PC-3 (cell line): ENCODE data around the gene DRD1. TPM values are rescaled to one million over a fixed set of nuclear protein-coding genes. Genes with fewer than 3 reads are reported as not detected.

Experiments
- ATAC-seq: fragments of 200-7000 bp; cut with Tn5 transposase; 2 replicates; pipeline ENCODE4 v1.9.1; 2020; ENCODE audit warnings: mild to moderate bottlenecking, moderate library complexity
- BruUV-seq: library from RNA; stranded (reverse); fragments of 400-500 nt; replicated peaks from 2 replicates; lab custom pipeline; 2021; lab: Mats Ljungman, UMichigan
- CTCF ChIA-PET: fragments of 300-600 bp; sonication (Branson Sonifier 250); formaldehyde crosslinking; loops from one replicate; lab custom pipeline; 2022; ENCODE audit warnings: antibody characterized with exemption; lab: Charles Lee
- POLR2A ChIA-PET: fragments of 300-600 bp; sonication (Branson Sonifier 250); formaldehyde crosslinking; loops from one replicate; lab custom pipeline; 2022; ENCODE audit warnings: antibody characterized with exemption; ENCODE audit not compliant: unreplicated experiment; lab: Charles Lee
- DNase-seq: peaks from one replicate; pipeline ENCODE4 v3.0.0-alpha.2; 2015
- H2AFZ ChIP-seq: fragments of 300-600 bp; sonication (generic); 2 replicates; pipeline ENCODE4 v1.6.0; 2016; ENCODE audit warnings: antibody characterized with exemption, low read length
- H3F3A ChIP-seq: fragments of 300-600 bp; sonication (generic); one replicate; pipeline ENCODE4 v1.6.0; 2017; ENCODE audit warnings: antibody characterized with exemption, low read length, control low read depth, mild to moderate bottlenecking; ENCODE audit not compliant: unreplicated experiment
- H3K27ac ChIP-seq: fragments of 300-600 bp; sonication (generic); 2 replicates; pipeline ENCODE4 v1.5.1; 2016; ENCODE audit warnings: mild to moderate bottlenecking, low read length
- H3K27me3 ChIP-seq: fragments of 300-600 bp; sonication (generic); 2 replicates; pipeline ENCODE4 v1.6.1; 2016; ENCODE audit warnings: low read length, mixed read lengths
- H3K36me3 ChIP-seq: fragments of 300-600 bp; sonication (generic); 2 replicates; pipeline ENCODE4 v1.6.1; 2016; ENCODE audit warnings: low read depth, mixed run types, low read length, mixed read lengths
- H3K4me1 ChIP-seq: fragments of 300-600 bp; sonication (generic); 2 replicates; pipeline ENCODE4 v1.5.1; 2016; ENCODE audit warnings: low read length; ENCODE audit not compliant: insufficient read depth
- H3K4me2 ChIP-seq: fragments of 300-600 bp; sonication (generic); 2 replicates; pipeline ENCODE4 v1.6.0; 2016; ENCODE audit warnings: low read length
- H3K4me3 ChIP-seq: fragments of 300-600 bp; sonication (generic); 2 replicates; pipeline ENCODE4 v1.5.1; 2016; ENCODE audit warnings: mild to moderate bottlenecking, low read length, mixed read lengths
- H3K79me2 ChIP-seq: fragments of 300-600 bp; sonication (generic); 2 replicates; pipeline ENCODE4 v1.6.1; 2017; ENCODE audit warnings: low read length, mixed read lengths
- H3K9ac ChIP-seq: fragments of 300-600 bp; sonication (generic); 2 replicates; pipeline ENCODE4 v1.6.0; 2016; ENCODE audit warnings: mild to moderate bottlenecking, low read length
- H3K9me2 ChIP-seq: fragments of 300-600 bp; sonication (generic); replicated peaks from 2 replicates; pipeline ENCODE4 v1.6.1; 2016; ENCODE audit warnings: mixed run types, low read length, mixed read lengths
- H3K9me3 ChIP-seq: fragments of 300-600 bp; sonication (generic); 2 replicates; pipeline ENCODE4 v1.6.1; 2016; ENCODE audit warnings: low read length, mixed read lengths
- H4K20me1 ChIP-seq: fragments of 300-600 bp; sonication (generic); 2 replicates; pipeline ENCODE4 v1.6.1; 2016; ENCODE audit warnings: low read length, mixed read lengths
- CTCF ChIP-seq: fragments of 300-600 bp; sonication (generic); conservative IDR thresholded peaks from 2 replicates; pipeline ENCODE4 v1.5.1; 2017; ENCODE audit warnings: antibody characterized with exemption, low read depth, mild to moderate bottlenecking, low read length
- EZH2 ChIP-seq: fragments of 300-600 bp; sonication (generic); IDR thresholded peaks from one replicate; pipeline ENCODE4 v1.6.1; 2017; ENCODE audit warnings: antibody characterized with exemption, mild to moderate bottlenecking, low read length; ENCODE audit not compliant: unreplicated experiment
- EZH2phosphoT487 ChIP-seq: fragments of 300-600 bp; sonication (generic); IDR thresholded peaks from 2 replicates; pipeline ENCODE4 v1.6.1; 2018; ENCODE audit warnings: mild to moderate bottlenecking, antibody characterized with exemption, low read length, borderline replicate concordance
- intact Hi-C: fragments of 100-400 bp; cut with micrococcal nuclease; formaldehyde crosslinking; loops from 2 replicates; pipeline ENCODE4 v1.9.0; 2023
- total RNA-seq: library from RNA; depleted of rRNA; stranded (reverse); fragments of >200 nt; gene quantifications from 2 replicates; pipeline ENCODE4 v1.2.3, GENCODE V29; 2014

The DRD1 gene
- total RNA-seq, 1 experiment from 2014 or later: not detected

GRCh38 chr5:175465282-175465681, 21.3 kb upstream of the DRD1 start:
- Histone ChIP-seq H3K4me2 (no peak overlapping the region), H3F3A (no peaks in the 10 kb centered on the region), H3K4me1 (no peaks in the 10 kb centered on the region), H3K79me2 (no peaks in the 10 kb centered on the region), H3K27ac (no peak overlapping the region), H4K20me1 (no peaks in the 10 kb centered on the region), H3K27me3 (peaks cover 29% of the 10 kb centered on the region), H3K4me3 (no peak overlapping the region), H3K9me2 (no peaks in the 10 kb centered on the region), H2AFZ (no peak overlapping the region), H3K9ac (no peak overlapping the region), H3K9me3 (no peaks in the 10 kb centered on the region), H3K36me3 (no peaks in the 10 kb centered on the region)
- DNase-seq: no peak
- POLR2A ChIA-PET: no interaction called here
- BruUV-seq: no TSS peak
- CTCF ChIA-PET: interaction anchor here (0.9 kb wide), 1 partner anchor 265 kb away, joined by 3 read pairs; no protein-coding TSS in a partner anchor
- intact Hi-C loops: no loop called here
- no peak for ATAC-seq
- TF ChIP-seq EZH2phosphoT487 (no peak), EZH2 (no peak), CTCF (no peak)

GRCh38 chr5:175464942-175465233, 20.9 kb upstream of the DRD1 start:
- H3K4me1 ChIP-seq: no peaks in the 10 kb centered on the region
- ChIA-PET POLR2A (no interaction called here), CTCF (interaction anchor here (0.9 kb wide), 1 partner anchor 265 kb away, joined by 3 read pairs; no protein-coding TSS in a partner anchor)
- no peak for ATAC-seq
- H4K20me1 ChIP-seq: no peaks in the 10 kb centered on the region
- H3K79me2 ChIP-seq: no peaks in the 10 kb centered on the region
- peaks cover 29% of the 10 kb centered on the region for H3K27me3 ChIP-seq
- H3K9me2 ChIP-seq: no peaks in the 10 kb centered on the region
- intact Hi-C loops: no loop called here
- H3K9ac ChIP-seq: no peak overlapping the region
- no peak overlapping the region for H3K4me3 ChIP-seq
- no peak for TF ChIP-seq CTCF
- TF ChIP-seq EZH2phosphoT487: no peak
- TF ChIP-seq EZH2: no peak
- H3K27ac ChIP-seq: no peak overlapping the region
- H3K36me3 ChIP-seq: no peaks in the 10 kb centered on the region
- no TSS peak for BruUV-seq
- H3K4me2 ChIP-seq: no peak overlapping the region
- DNase-seq: no peak
- no peaks in the 10 kb centered on the region for H3F3A ChIP-seq
- no peak overlapping the region for H2AFZ ChIP-seq
- no peaks in the 10 kb centered on the region for H3K9me3 ChIP-seq

- Histone ChIP-seq H3K79me2 (no peaks in the 10 kb centered on the region), H3K36me3 (no peaks in the 10 kb centered on the region), H3K9ac (no peak overlapping the region), H3F3A (no peaks in the 10 kb centered on the region), H3K9me2 (no peaks in the 10 kb centered on the region), H2AFZ (no peak overlapping the region), H3K9me3 (no peaks in the 10 kb centered on the region), H4K20me1 (no peaks in the 10 kb centered on the region), H3K4me3 (no peak overlapping the region), H3K27ac (no peak overlapping the region), H3K27me3 (peaks cover 29% of the 10 kb centered on the region), H3K4me1 (no peaks in the 10 kb centered on the region), H3K4me2 (no peak overlapping the region)
- intact Hi-C loops: no loop called here
- DNase-seq (peak; percentile 71), ATAC-seq (peak; percentile 90)
- no TSS peak for BruUV-seq
- ChIA-PET CTCF (interaction anchor here (0.9 kb wide), 1 partner anchor 266 kb away, joined by 3 read pairs; no protein-coding TSS in a partner anchor), POLR2A (no interaction called here)
- TF ChIP-seq EZH2: no peak
- TF ChIP-seq EZH2phosphoT487: no peak
- peak; percentile 61 for TF ChIP-seq CTCF
Measured at GRCh38 chr5:175464074-175464941, 20.3 kb upstream of the DRD1 start.
